Measurements from ENCODE around the gene LRP1B.

DNA sequence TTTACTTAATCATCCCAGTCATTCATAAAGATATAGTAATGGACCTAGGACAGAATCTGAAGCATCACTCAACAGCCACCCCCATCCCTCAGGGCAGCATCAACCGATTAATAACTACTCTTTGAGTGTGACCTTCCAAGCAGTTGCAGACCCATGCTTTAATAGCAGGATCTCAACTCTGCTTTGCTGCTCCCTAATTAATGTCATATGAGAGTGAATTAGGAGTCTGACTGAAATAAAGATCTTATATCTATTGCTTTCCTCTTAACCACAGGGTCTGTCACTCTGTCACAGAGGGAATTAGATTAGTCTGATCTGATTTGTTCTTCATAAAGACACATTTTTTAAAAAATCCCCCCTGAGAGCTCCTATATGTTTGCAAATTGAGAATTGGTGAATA is 46.1 kb upstream of the LRP1B start:
- no peak for TF ChIP-seq CTCF (IDR thresholded peaks at IDR 0.05)
- no peak for TF ChIP-seq POLR2A (IDR thresholded peaks at IDR 0.05)
- no peak for TF ChIP-seq POLR2AphosphoS5 (IDR thresholded peaks at IDR 0.05)
